Measurements from ENCODE around the gene ADAMTS8.

ADAMTS8 gene

GRCh38 chr11:130454491-130455252 is 26.3 kb upstream of the ADAMTS8 start:
- TF ChIP-seq POLR2AphosphoS5 (IDR thresholded peaks at IDR 0.05; ENCODE audit: low read depth, low read length) = no peak
- no peak for TF ChIP-seq TAF1 (IDR thresholded peaks at IDR 0.05; ENCODE audit: borderline replicate concordance, insufficient read depth, low read length)
- no peak for TF ChIP-seq FOXP2 (optimal IDR thresholded peaks at IDR 0.05; ENCODE audit: borderline replicate concordance, extremely low read depth, extremely low read length, insufficient read depth)
- TF ChIP-seq REST (IDR thresholded peaks at IDR 0.05; ENCODE audit: insufficient read depth in 1 of 2, low read depth in 2 of 2, low read length in 2 of 2) = no peak
- TF ChIP-seq SIN3A (IDR thresholded peaks at IDR 0.05; ENCODE audit: borderline replicate concordance, insufficient read depth, low read length) = no peak

DNA sequence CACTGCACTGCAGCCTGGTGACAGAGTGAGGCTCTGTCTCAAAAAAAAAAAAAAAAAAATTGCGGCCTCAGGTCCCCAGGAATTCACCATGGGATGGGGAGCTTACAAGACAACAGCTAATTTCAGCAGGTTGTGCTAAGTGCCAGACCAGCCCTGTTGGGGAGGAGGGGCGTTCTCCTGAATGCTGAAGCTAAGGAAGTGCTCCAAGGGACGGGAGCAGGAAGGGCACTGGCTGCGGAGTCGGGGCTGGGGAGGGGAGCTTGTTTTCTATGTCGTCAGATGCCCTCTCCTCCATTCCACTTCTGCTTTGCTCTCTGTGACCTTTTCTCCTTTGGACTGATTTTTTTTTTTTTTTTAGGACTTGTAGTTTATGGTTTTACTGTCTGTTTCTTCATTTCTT is 24.5 kb upstream of the ADAMTS8 start:
- TF ChIP-seq REST (IDR thresholded peaks at IDR 0.05; ENCODE audit: insufficient read depth in 1 of 2, low read depth in 2 of 2, low read length in 2 of 2) (no peak), FOXP2 (optimal IDR thresholded peaks at IDR 0.05; ENCODE audit: borderline replicate concordance, extremely low read depth, extremely low read length, insufficient read depth) (no peak), TAF1 (IDR thresholded peaks at IDR 0.05; ENCODE audit: borderline replicate concordance, insufficient read depth, low read length) (no peak), SIN3A (IDR thresholded peaks at IDR 0.05; ENCODE audit: borderline replicate concordance, insufficient read depth, low read length) (no peak), POLR2AphosphoS5 (IDR thresholded peaks at IDR 0.05; ENCODE audit: low read depth, low read length) (no peak)

- TF ChIP-seq SIN3A (IDR thresholded peaks at IDR 0.05; ENCODE audit: borderline replicate concordance, insufficient read depth, low read length) = no peak
These were observed 23.8 kb upstream of the ADAMTS8 start for GRCh38 chr11:130452176-130452575.

- TF ChIP-seq POLR2AphosphoS5 (IDR thresholded peaks at IDR 0.05; ENCODE audit: low read depth, low read length) (no peak), FOXP2 (optimal IDR thresholded peaks at IDR 0.05; ENCODE audit: borderline replicate concordance, extremely low read depth, extremely low read length, insufficient read depth) (no peak), REST (IDR thresholded peaks at IDR 0.05; ENCODE audit: insufficient read depth in 1 of 2, low read depth in 2 of 2, low read length in 2 of 2) (no peak), TAF1 (IDR thresholded peaks at IDR 0.05; ENCODE audit: borderline replicate concordance, insufficient read depth, low read length) (no peak), SIN3A (IDR thresholded peaks at IDR 0.05; ENCODE audit: borderline replicate concordance, insufficient read depth, low read length) (no peak)
These were observed 23.0 kb upstream of the ADAMTS8 start for GRCh38 chr11:130451231-130452019.

DNA sequence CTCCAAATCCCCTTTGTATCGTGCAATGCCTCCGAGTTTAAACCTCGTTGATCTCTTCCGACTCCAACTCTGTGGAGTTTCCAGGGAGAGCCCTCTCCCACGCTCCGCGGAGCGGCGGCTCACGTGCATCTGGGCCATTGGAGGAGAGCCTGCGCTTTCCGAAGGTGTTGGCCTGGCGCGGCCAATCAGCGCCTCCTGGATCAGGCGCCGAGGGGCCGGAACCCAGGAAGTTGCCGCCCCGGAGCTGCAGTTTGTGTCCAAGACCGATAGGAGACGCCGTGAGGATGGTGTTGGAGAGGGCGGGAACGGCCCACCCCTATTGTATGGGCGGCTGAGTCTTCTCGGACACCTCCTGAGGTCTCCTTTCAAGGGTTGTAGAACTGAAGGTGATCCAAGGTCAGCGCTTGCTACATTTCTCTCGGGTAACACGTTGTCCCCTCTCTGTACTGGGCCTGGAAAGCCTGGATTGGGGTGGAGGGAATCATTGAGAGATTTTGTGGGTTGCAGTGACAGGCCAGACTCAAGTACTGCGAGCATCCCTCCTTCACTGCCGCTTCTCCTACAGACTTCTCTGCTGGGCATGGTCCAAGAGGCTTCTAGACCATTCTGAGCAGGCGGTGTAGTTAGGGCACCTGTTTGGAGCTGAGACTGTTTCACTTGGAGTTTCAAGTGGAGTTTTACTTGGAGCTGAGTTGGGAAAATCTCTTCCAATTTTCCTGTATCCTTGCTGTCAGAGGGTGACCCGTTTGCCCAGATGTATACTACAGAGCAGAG is 21.8 kb upstream of the ADAMTS8 start:
- TF ChIP-seq POLR2AphosphoS5 (IDR thresholded peaks at IDR 0.05; ENCODE audit: low read depth, low read length) (no peak), FOXP2 (optimal IDR thresholded peaks at IDR 0.05; ENCODE audit: borderline replicate concordance, extremely low read depth, extremely low read length, insufficient read depth) (no peak), SIN3A (IDR thresholded peaks at IDR 0.05; ENCODE audit: borderline replicate concordance, insufficient read depth, low read length) (no peak), TAF1 (IDR thresholded peaks at IDR 0.05; ENCODE audit: borderline replicate concordance, insufficient read depth, low read length) (no peak), REST (IDR thresholded peaks at IDR 0.05; ENCODE audit: insufficient read depth in 1 of 2, low read depth in 2 of 2, low read length in 2 of 2) (no peak)

Data from PFSK-1 (cell line).